Measurements from ENCODE around the gene PHF13.

GRCh38 chr1:6586404-6586816 lies 27.1 kb upstream of the PHF13 start:
- TF ChIP-seq, protein P1, sequence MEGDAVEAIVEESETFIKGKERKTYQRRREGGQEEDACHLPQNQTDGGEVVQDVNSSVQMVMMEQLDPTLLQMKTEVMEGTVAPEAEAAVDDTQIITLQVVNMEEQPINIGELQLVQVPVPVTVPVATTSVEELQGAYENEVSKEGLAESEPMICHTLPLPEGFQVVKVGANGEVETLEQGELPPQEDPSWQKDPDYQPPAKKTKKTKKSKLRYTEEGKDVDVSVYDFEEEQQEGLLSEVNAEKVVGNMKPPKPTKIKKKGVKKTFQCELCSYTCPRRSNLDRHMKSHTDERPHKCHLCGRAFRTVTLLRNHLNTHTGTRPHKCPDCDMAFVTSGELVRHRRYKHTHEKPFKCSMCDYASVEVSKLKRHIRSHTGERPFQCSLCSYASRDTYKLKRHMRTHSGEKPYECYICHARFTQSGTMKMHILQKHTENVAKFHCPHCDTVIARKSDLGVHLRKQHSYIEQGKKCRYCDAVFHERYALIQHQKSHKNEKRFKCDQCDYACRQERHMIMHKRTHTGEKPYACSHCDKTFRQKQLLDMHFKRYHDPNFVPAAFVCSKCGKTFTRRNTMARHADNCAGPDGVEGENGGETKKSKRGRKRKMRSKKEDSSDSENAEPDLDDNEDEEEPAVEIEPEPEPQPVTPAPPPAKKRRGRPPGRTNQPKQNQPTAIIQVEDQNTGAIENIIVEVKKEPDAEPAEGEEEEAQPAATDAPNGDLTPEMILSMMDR (conservative IDR thresholded peaks at IDR 0.05; ENCODE audit: low read depth, low read length) = no peak
- no peak for TF ChIP-seq EZH2 (IDR thresholded peaks at IDR 0.05; ENCODE audit: borderline replicate concordance, low read depth, low read length, poor library complexity, severe bottlenecking)

Measured in A673 (cell line).